ENCODE data around the gene MARCHF11. TPM values are rescaled to one million over a fixed set of nuclear protein-coding genes. Genes with fewer than 3 reads are reported as not detected.

MARCHF11 gene
- total RNA-seq, 1 experiment from 2014 or later = not detected

DNA sequence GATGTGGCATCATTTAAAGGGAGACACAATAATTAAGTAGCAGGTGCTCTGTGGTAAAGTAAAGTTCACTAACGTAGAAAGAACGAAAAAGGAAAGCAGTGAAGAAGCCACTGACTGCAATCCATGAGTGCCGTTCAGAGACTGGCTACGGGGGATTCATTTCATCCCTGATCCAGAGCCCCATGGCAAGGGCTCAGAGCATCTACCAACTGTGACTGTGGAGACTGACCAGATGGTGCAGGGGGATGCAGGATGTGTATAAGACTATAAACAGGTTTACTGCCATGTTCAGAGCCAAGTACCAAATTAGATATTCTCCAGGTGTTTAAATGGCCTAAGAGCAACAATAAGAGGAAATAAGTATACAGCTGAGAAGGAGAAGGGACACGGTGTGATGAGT lies 47.7 kb downstream of the MARCHF11 start:
- no peak for DNase-seq (ENCODE audit: low spot score)

DNA sequence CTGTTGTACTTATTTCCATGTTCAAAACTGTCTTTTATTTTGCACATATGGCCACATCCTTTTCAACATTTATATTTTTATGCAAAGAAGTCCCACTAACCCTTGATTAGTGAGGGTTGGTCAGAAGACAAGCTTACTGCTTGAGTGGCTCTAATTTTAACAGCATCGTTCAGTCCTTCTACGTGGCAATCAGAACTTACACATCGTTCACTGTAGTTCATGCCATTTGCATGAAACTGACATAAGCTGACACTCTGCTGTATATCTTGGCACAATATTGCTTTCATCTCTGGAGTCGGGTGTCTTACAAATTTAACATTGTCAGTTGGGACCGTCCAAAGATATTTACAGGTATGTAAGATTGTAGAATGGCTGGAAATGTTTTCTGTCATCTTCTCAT lies 50.6 kb downstream of the MARCHF11 start:
- no peak for DNase-seq (ENCODE audit: low spot score)

DNA sequence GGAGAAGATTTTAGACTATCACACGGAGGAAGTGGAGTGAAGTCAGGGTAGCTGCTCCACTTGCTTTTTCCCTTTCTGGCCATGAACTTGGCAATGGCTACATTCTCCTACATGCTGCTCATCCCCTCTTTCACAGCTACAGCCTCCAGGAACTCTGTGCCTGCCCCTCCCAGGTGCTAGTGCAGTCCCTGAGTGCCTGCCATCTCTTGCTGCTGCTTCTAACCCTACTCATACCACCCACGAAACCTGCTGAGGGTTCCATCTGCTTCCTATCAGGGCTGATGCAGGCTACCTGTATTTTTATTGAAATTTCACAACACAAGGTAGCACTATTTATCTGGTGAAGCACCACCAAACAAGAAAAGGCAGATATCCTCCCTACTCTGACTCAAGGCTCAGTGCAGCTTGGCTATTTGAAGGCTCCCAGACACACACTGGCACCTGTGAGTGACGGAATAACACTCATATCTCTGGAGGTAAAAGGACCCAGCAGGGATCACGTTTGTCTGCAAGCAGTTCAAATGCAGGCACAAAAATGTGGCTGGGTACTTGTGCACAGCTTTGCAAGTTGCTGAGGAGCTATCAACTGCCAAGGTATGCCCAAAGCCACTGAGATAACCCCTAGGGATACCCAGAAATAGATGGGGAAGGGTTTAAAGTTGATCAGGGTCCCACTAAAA lies 51.6 kb downstream of the MARCHF11 start:
- no peak for DNase-seq (ENCODE audit: low spot score)

DNA sequence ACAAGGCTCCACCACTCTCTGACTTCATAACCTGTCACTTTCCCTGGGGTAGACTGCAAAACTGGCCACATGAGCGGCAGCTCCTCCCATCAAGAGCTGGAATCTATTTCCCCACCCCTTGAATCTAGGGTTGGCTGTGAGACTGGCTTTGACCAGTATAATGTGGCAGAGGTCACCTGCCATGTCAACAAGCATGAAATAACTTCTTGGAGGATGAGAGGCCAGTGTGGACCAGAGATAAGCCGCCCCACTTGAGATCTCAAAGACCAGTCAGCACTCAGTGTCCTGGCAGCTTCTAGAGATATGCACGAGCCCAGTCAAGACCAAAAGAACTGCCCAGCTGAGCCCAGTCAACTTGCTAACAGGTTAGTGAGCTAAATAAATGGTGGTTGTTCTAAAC lies 59.0 kb downstream of the MARCHF11 start:
- no peak for DNase-seq (ENCODE audit: low spot score)

DNA sequence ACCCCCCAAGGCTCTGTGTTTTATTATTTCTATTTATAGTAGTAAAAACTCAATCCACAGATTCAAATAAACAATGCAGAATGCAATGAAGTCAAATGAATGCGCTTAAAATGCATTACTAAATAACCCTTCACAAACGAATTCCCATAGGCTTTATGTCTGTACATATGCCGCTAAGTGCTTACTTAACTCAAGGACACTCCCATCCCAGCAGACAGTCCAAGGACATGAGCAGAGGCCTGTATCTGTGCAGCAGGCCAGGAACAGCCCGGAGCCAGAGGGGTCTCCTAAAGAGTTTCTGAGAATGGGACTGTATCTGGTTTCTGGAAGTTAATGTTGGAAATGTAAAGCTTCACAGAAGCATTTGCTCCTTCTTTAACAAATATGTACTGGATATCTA lies 59.8 kb downstream of the MARCHF11 start:
- no peak for DNase-seq (ENCODE audit: low spot score)

DNA sequence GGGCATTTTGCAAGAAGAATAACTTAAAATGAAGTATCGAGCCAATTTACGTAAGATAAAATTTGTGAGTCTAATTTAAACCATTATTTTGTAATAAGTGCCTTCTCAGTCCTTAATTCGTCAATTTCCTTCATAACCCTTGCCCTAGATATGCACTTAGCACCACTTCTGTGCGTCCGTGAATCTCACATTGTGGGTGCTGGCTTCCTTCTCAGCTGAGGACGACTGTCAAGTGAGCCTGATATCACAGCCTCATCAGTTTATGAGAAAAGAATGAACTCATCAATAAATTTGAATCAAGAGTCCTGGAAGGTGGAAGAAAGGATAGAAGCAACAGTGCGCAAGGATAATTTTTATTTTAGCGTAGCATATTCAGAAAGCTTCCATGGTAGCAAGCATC lies 64.5 kb downstream of the MARCHF11 start:
- DNase-seq (ENCODE audit: low spot score) = no peak

DNA sequence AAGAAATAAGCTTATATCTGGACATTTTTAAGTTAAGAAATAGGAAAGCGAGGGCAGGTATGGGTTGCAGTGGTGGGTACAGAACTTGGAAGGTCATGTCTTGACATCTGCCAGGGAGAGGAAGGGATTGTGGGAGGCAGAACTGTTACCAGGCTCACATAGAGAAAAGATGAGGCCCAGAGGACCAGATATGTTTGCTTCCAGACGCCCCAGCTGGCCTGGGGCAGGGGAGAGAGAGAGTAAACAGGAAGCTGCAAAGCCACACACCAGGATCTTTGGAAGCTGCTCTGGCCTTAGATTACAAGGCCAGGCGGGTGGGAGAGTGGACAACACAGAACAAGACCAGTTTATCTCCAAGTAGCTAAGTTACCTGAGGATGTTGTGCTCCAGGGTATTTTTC lies 71.2 kb downstream of the MARCHF11 start:
- DNase-seq (ENCODE audit: low spot score) = no peak

DNA sequence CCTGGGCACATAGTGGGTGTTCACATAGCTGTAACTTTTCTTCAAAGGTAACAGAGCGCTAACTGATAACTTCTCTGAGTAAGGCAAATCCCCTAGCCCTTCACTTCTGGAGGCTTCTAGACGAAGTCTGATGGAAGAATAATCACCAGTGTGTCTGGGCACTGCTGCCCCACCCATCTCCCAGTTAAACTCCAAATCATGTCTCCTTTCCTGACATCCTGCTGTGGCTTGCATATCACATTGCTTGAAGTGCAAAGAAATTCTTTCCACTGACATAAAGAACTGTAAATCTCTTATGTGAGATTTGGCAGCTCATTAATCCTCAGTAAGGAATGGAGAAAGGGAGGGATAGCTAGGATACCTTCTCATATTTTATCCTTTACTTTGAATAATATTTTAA lies 74.6 kb downstream of the MARCHF11 start:
- DNase-seq (ENCODE audit: low spot score) = no peak

DNA sequence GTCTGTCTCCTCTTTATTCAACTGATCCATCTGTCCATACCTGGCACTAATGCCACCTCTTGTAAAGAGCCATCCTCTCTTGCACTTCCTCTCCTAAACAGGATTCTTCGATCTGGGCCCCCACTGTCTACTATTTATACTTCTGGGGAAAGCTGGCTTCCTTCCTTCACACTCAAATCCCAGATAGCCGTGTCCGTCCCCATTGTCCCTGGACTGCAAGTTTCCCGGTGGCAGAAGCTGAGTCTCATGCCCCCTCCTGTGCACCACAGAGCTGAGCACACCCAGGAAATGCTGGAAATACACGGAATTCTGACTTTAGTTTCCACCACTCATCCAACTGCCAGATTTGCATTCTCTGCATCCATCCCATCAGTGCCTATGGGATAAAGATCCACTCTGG lies 84.0 kb downstream of the MARCHF11 start:
- no peak for DNase-seq (ENCODE audit: low spot score)

DNA sequence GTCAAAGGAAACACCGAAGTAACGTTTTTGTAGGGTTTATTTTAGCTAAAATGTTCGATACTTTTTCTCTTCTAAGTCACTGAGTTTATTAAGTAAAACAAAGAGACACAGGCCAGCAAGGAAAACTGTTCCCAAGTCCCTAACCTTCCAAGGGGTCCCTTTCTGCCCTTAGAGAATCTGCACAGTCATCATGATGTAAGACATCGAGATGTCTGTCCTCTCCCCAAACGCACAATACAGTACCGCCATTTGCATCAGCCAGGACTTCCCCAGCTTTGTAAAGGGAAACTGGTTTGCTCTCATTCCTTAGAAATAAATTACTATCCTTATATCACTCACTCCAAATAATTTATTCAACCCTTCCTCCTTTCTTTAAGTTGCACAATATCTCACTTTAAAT lies 89.3 kb downstream of the MARCHF11 start:
- DNase-seq (ENCODE audit: low spot score) = peak; percentile 27

DNA sequence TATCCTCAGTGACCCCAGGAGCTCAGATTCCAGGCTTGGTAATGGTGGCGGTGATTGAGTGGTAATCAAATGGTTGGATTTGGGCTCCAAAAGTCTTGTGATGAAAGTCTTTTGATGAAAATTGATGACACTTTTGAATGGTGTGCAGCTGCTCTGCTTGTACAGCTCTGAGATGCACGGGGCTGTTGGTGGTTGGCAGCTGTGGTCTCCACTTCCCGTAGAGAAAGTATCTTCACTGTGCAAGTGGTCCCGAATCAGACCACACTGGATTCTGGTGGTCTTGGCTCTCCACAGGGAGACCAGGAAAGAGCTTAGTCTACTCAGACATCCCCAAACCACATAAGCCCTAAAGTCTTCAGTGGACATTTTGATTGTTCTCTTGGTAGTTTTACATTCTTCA lies 96.6 kb downstream of the MARCHF11 start:
- no peak for DNase-seq (ENCODE audit: low spot score)

DNA sequence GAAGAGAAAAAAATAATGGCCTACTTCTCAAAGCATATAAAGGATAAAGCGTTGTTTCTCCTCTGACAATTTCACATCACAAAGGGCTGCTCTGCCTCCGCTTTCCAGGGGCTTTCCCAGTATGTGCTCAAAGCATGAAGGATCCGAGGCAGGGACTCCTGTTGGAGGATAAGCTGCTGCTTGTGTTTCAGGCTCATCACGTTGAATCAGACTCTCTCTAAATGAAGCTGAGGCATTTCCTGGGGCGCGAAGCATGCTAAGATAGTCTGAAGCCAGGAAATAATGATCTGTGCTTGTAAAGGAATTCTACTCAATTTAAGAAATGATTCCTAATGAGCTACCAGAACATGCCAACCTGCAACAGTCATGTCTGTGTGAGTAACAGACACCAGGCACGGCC lies 97.5 kb downstream of the MARCHF11 start:
- no peak for DNase-seq (ENCODE audit: low spot score)

DNA sequence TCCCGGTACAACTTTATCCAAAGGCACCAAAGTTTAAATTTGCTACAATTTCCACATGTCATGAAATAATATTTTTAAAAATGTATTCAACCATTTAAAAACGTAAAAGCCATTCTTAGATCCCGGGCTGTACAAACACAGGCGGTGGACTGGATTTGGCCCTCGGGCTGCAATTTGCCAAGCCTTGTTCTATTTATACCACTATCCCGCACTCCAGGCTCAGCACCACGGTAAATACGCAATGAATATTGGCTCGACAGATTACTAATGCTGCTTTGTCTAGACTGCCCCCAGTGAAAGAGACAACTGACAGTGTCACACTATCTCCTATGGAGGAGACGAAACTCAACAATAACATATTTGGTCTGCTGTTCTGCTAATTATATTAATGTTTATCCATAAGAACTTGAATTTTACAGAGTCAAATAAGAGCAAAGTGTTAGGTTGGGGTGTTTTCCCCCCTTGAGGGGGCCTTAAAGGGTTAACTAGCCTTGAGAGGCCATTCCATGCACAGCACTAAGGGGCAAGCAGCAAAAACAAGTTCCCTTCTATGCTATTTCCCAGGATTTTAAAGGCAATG lies 98.1 kb downstream of the MARCHF11 start:
- DNase-seq (ENCODE audit: low spot score) = no peak

DNA sequence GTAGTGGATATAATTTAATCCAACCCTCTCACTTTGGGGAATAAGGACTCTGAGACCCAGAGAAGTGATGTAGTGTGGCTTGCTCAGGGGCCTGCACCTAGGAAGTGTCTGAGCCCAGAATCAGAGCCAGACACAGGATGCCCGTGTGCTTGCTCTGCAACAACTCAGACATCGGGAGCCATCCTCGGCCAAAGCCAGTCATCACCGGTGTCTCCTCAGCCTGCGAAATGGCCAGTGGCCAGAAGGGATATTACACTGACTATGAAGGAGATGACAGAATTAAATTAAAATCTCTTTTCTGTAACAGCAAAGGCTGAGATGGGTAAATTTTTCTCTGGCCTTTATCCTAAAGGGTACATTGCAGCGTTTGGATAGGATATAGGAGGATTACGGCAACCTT lies 102.9 kb downstream of the MARCHF11 start:
- no peak for DNase-seq (ENCODE audit: low spot score)

DNA sequence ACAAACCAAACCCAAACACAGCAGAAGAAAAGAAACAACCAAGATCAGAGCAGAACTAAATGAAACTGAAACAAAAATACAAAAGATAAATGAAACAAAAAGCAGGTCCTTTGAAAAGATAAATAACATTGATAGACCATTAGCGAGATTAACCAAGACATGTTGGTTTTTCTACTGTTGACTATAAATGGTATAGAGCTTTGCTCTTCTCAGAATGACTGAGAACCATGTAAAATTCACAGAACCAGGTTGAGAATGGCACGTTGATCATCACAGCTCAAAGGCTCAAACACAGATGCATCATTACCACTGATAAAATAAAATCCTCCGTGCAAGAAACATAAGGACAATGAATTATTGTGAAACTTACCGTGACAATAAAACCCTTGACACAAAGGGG lies 105.2 kb downstream of the MARCHF11 start:
- DNase-seq (ENCODE audit: low spot score) = no peak

DNA sequence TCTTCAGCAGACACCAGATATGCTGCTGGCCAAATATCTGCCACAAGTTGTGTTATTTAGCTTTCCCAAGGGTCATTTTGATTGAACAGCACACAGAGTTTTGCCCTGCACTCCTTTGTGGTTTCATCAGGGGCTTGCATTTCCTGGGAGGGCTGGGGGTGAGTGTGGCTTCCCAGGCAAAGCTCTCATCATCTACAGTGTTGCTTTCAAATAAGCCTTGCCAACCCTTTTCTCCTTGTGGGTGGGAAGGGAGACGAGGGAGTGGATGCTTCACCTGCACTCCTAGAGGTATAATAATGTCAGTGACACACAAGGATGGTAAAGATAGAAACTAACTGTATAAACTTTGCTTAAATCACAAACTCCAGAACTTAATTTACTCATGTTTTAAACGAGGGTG lies 107.0 kb downstream of the MARCHF11 start:
- no peak for DNase-seq (ENCODE audit: low spot score)

DNA sequence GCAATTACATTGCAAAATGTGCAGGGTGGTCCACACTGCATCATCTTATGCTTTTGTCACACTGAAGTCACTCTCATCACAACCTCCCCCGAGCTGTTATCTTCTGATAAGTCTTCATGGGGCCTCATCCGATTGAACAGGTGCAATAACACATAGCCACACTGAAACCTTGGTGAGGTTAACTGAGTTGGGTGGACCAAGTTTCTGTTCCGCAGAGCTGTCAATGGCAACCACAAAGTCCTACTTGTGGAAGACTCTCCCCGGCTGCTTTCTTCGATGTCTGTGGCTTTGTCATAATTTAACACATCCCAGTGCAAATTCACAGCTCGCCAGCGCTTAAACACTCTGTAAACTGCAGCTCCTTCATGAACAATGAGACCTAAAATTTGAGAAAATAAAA lies 112.2 kb downstream of the MARCHF11 start:
- DNase-seq (ENCODE audit: low spot score) = no peak

DNA sequence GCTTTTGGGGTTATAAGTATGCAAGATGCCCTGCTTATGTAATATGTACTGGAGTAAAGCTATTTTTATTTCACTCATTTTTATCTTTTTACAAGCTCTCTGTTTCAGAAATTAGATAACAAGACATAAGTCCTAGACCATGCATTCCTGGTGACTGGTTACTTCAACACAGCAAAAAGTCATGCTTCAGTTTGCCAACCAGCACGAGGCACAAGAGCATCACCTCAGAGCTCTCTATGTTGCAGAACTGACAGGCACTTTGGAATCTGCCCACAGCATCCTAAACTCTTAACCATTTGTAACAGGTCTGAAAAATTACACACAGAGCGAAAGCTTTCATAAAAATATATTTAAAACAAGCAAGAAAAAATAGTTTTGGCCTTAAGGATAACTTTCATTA lies 112.8 kb downstream of the MARCHF11 start:
- DNase-seq (ENCODE audit: low spot score) = no peak

DNA sequence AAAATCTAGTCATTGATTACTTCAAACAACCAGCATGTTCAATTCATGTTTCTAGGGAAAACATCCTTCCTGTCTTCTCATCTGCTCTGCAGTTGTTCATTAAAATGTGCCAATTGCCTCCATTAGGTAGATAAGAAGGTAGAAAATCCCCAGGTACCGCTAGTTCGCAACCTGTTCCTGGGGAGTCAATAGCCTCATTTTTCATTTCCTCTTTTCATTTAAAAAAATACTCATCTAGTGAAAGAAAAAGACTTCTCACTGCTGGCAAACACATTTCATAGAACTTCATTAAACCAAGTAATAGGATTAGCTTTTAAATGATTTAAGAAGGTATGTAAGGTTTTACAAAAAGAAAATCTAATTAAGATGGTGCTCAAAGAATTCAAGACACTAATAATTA lies 113.3 kb downstream of the MARCHF11 start:
- DNase-seq (ENCODE audit: low spot score) = no peak

DNA sequence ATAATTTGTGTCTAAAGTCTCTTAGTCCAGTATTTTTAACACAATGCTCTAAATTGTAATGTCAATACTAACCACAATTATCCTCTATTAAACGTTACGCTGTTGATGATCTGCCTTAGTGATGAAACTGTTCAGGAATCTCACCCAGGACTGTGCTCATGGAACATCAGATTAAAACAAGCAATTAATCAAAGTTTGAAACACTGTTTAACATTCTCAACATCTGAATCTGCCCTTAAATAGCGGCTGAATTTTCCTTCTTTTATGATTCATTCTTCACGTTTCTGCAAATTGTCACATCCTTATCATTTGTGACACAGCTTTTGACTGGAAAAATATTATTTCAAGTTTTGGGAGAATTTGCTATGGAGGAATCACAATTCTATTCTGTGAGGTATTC lies 113.8 kb downstream of the MARCHF11 start:
- no peak for DNase-seq (ENCODE audit: low spot score)

DNA sequence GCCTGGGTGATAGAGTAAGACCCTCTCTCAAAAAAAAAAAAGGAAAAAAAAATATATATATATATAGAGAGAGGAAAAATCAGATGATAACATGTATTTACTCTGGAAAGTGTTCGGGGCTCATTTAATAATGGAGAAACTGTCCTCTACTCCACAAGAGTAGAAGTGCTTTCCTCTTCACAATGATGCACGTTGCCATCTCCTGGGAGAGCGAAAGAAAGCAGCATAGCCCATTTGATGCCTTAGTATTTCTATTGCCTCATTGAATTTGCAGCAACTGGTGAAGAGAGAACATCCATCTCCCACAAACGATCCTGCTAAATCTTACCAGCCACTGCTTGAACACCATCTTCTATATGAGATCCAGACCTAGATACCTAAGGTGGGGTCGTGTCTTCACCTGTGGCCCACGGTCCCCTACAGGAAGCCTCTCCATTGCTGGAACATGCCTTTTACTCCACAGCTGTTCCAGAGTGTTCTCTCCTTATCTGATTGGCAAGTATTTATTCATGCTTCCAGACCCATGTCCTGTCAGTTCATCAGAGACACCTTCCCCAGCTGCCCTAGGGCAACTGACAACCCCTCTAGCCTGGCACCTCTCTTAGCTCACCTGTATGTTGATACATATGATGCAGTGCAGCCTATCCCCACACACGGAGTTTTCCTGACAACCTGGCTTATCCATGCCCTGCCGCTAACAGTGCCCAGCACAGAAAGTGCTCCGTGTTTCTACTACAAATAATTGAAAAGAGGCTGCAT lies 115.3 kb downstream of the MARCHF11 start:
- no peak for DNase-seq (ENCODE audit: low spot score)

DNA sequence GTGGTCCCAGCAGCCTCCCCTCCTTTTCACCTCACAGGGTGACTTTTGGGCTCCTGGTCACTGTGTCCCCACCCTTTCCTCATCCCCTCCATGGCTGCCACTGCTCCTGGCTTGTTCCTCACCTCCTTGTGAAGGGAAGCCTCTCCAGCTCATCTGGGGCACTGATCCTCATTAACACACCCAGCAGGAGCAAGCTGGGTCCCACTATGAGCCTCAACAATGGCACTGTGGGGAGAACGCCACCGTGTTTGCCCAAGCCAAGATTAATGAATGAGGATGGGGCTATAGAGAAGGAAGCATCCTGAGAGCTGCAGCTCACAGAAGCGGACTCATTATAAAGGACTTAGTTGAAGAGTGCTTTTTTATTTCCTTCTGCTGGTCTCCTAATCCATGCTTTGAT lies 118.4 kb downstream of the MARCHF11 start:
- DNase-seq (ENCODE audit: low spot score) = no peak

DNA sequence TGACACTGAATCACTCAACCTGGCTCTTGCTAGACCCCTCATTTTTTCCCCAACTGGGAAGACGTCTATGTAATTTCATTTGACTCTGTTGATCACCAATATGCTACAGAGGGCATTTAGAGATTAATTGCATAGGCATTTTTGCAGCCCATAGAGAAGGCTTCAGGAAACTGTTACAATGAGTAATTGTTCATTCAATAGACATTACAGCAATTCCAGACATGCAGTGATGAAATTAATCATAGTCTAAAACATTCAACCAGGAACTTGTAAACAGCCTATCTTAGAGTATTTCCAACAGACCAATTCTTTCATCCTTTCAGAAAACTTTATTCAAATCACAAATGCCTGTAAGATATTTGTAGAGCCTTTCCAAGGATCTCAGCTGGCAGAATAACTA lies 122.3 kb downstream of the MARCHF11 start:
- DNase-seq (ENCODE audit: low spot score) = no peak

All from H4 (cell line).